Pericardium fibroblast (primary cell): Measurements from ENCODE around the gene CIDEB. TPM values are rescaled to one million over a fixed set of nuclear protein-coding genes. Genes with fewer than 3 reads are reported as not detected.

Experiments
- total RNA-seq: library from RNA; depleted of rRNA; stranded (reverse); fragments of >200 nt; gene quantifications from 2 replicates; pipeline ENCODE4 v1.2.3, GENCODE V29; 2015

The CIDEB gene
- 1.0 and 1.2 TPM in 2 replicates for total RNA-seq

GRCh38 chr14:24307575-24308341, at the start of gene CIDEB:
CIDEB (minus strand) TSS chr14:24307977; CDS start chr14:24307858, 119 bp downstream.

GRCh38 chr14:24339284-24340151, 31.7 kb upstream of the CIDEB start, which contains the start of gene RIPK3:
RIPK3 (minus strand) TSS chr14:24339991; CDS start chr14:24339826, 165 bp downstream.

GRCh38 chr14:24334431-24335291, 26.9 kb upstream of the CIDEB start, which contains the start of gene ADCY4:
ADCY4 (minus strand) TSS chr14:24335071; CDS start chr14:24334652, 419 bp downstream.

GRCh38 chr14:24310646-24311604, 3.1 kb upstream of the CIDEB start, which contains the start of gene LTB4R:
LTB4R (plus strand) TSS chr14:24311502; CDS start chr14:24315652, 4,150 bp downstream.

GRCh38 chr14:24309538-24310264, 1.9 kb upstream of the CIDEB start, which contains the start of gene LTB4R2:
LTB4R2 (plus strand) TSS chr14:24310140; CDS start chr14:24310665, 525 bp downstream.

GRCh38 chr14:24299255-24300191, 8.3 kb downstream of the CIDEB start, which contains the start of the genes DHRS1 and NOP9:
DHRS1 (minus strand) TSS chr14:24299780; CDS start chr14:24299106, 674 bp downstream.
NOP9 (plus strand) TSS chr14:24299850; CDS start chr14:24299955, 105 bp downstream.

DNA sequence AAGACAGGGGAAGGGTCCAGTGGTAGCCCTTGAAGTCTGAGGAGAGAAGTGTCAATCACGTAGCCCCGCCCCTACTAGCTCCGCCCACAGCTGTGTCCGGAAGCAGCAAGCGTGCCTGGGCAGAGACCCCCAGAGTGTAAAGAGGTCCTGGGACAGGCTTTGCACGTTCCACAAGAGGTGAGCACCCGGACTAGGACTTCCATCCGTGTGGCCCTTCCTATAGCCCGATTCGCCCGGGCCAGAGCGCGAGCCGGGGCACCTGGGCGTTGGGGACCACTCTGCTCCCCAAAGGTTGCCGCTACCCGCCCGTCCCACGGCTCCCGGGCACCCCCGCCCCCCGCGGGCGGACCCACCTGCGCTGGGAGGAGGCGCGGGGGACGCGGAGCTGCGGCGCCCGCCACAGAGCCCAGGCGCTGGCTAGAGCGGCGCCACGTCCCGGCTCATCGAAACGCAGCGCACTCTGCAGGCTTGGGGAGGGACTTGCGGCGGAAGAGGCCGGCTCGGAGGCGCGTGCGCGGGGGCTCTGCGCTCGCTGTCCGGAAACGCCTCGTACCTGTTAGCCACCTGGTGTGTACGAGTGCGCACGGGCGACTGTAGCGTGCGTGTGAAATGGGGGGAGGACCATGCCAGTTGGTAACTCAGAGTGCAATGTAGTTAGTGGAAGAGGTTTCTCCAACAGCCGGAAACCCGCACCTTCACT, 36.5 kb downstream of the CIDEB start, which contains the start of gene RABGGTA:
TSS of gene RABGGTA (minus strand) at position 464 of the 700 bp plus-strand sequence. CDS start 482 bp downstream, outside the sequence.

GRCh38 chr14:24262821-24263733, 44.7 kb downstream of the CIDEB start, which contains the start of gene TGM1:
TGM1 (minus strand) TSS chr14:24263177; CDS start chr14:24262352, 825 bp downstream.

Other genes starting within 250 kb of the CIDEB start
- gene CPNE6, start 236.4 kb downstream of the CIDEB start, total RNA-seq: not detected in 2 replicates
- 29.8 TPM in 2 replicates for gene PCK2, start 213.7 kb downstream of the CIDEB start, total RNA-seq
- 40.7 and 41.4 TPM in 2 replicates for gene DCAF11, start 193.2 kb downstream of the CIDEB start, total RNA-seq
- 0.12 and 3.7 TPM in 2 replicates for gene NRL, start 193.0 kb downstream of the CIDEB start, total RNA-seq
- gene FITM1, start 177.3 kb downstream of the CIDEB start, total RNA-seq: 0.09 TPM in 1 of 2 replicates, not detected in the other
- 155 and 162 TPM in 2 replicates for gene PSME1, start 171.8 kb downstream of the CIDEB start, total RNA-seq
- 10.2 and 11.3 TPM in 2 replicates for gene EMC9, start 166.4 kb downstream of the CIDEB start, total RNA-seq
- 48.4 and 65.5 TPM in 2 replicates for gene PSME2, start 161.4 kb downstream of the CIDEB start, total RNA-seq
- gene RNF31, start 160.5 kb downstream of the CIDEB start, total RNA-seq: 44.8 and 49.7 TPM in 2 replicates
- gene IRF9, start 146.7 kb downstream of the CIDEB start, total RNA-seq: 26.7 and 48.1 TPM in 2 replicates
- gene REC8, start 135.9 kb downstream of the CIDEB start, total RNA-seq: 15.1 and 18.4 TPM in 2 replicates
- gene IPO4, start 119.2 kb downstream of the CIDEB start, total RNA-seq: 23.9 and 28.9 TPM in 2 replicates
- gene TM9SF1, start 112.5 kb downstream of the CIDEB start, total RNA-seq: 54.7 and 58.8 TPM in 2 replicates
- not detected in 2 replicates for gene TSSK4, start 102.3 kb downstream of the CIDEB start, total RNA-seq
- 30.9 and 31.7 TPM in 2 replicates for gene CHMP4A, start 94.5 kb downstream of the CIDEB start, total RNA-seq
- 16.2 and 17.8 TPM in 2 replicates for gene MDP1, start 91.9 kb downstream of the CIDEB start, total RNA-seq
- 140 and 180 TPM in 2 replicates for gene NEDD8, start 75.6 kb downstream of the CIDEB start, total RNA-seq
- 30.3 and 55.7 TPM in 2 replicates for gene GMPR2, start 75.0 kb downstream of the CIDEB start, total RNA-seq
- gene TINF2, start 65.4 kb downstream of the CIDEB start, total RNA-seq: 48.6 and 58.6 TPM in 2 replicates
- gene TGM1, start 44.8 kb downstream of the CIDEB start, total RNA-seq: 1.0 and 7.9 TPM in 2 replicates
- 23.0 and 27.1 TPM in 2 replicates for gene RABGGTA, start 36.4 kb downstream of the CIDEB start, total RNA-seq
- gene DHRS1, start 8.2 kb downstream of the CIDEB start, total RNA-seq: 6.9 and 26.3 TPM in 2 replicates
- 10.9 and 11.0 TPM in 2 replicates for gene NOP9, start 8.1 kb downstream of the CIDEB start, total RNA-seq
- 1.5 and 6.7 TPM in 2 replicates for gene LTB4R2, start 2.2 kb upstream of the CIDEB start, total RNA-seq
- 2.1 and 4.5 TPM in 2 replicates for gene LTB4R, start 3.5 kb upstream of the CIDEB start, total RNA-seq
- 0.26 and 2.1 TPM in 2 replicates for gene ADCY4, start 27.1 kb upstream of the CIDEB start, total RNA-seq
- 0.35 and 0.51 TPM in 2 replicates for gene RIPK3, start 32.0 kb upstream of the CIDEB start, total RNA-seq
- gene NFATC4, start 60.2 kb upstream of the CIDEB start, total RNA-seq: 59.5 and 83.0 TPM in 2 replicates
- gene NYNRIN, start 91.0 kb upstream of the CIDEB start, total RNA-seq: 24.0 and 31.4 TPM in 2 replicates
- 3.1 and 6.9 TPM in 2 replicates for gene CBLN3, start 121.7 kb upstream of the CIDEB start, total RNA-seq
- 35.0 and 37.8 TPM in 2 replicates for gene KHNYN, start 122.0 kb upstream of the CIDEB start, total RNA-seq
- 14.7 and 15.6 TPM in 2 replicates for gene SDR39U1, start 134.8 kb upstream of the CIDEB start, total RNA-seq
- not detected in 2 replicates for gene CMA1, start 200.3 kb upstream of the CIDEB start, total RNA-seq